Pericardium fibroblast (primary cell): ENCODE data around the gene CBLN3. TPM values are rescaled to one million over a fixed set of nuclear protein-coding genes. Genes with fewer than 3 reads are reported as not detected.

Source experiments
- total RNA-seq: library from RNA; depleted of rRNA; stranded (reverse); fragments of >200 nt; gene quantifications from 2 replicates; pipeline ENCODE4 v1.2.3, GENCODE V29; 2015

Gene CBLN3
- total RNA-seq, result 3.1 and 6.9 TPM in 2 replicates

GRCh38 chr14:24429395-24430142, at the start of gene CBLN3, which contains the start of gene KHNYN:
TSS of gene CBLN3 (minus strand) at chr14:24429668. CDS start at chr14:24429054, 614 bp downstream.
TSS of gene KHNYN (plus strand) at chr14:24429954. CDS start at chr14:24430731, 777 bp downstream.

DNA sequence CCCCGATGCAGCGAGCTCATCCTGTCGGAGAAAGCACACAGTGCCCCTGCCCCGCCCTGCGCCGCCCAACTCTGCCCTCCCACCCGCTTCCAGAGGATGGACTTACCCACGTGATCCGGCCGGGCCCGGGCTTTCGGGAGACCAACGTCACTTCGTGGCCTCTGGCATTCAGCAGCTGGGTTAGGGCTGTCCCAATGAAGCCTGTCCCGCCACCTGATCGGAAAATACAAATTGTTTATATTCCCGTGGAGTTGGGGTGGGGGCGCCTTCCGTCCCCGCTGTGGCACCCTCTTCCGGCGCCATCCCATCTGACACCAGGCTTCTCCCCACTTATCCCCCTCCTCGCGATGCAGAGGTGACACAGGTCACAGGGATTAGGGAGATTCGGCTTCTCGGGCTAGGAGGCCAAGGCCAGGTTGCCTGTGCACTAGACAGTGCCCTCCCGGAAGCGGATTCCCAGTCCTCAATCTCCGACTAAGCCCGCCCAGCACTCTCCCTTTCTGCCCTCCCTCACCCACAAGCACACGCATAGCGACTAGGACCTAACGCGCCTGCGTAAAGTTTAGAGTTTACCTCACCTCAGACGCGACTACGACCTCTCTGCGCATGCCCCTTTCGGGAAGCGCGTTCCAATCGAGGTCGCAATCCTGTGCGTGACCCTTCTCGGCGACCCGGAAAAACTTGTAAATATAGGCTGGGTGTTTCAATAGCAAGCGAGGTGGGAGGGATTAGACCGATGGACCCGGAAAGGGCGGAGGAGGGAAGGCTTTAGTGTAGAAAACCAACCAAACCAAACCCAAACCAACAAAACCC, 13.0 kb upstream of the CBLN3 start, which contains the start of gene SDR39U1:
Gene SDR39U1, minus strand, starts transcription at position 537 of the 813 bp plus-strand sequence. Its CDS starts 7 bp downstream, at position 530.

DNA sequence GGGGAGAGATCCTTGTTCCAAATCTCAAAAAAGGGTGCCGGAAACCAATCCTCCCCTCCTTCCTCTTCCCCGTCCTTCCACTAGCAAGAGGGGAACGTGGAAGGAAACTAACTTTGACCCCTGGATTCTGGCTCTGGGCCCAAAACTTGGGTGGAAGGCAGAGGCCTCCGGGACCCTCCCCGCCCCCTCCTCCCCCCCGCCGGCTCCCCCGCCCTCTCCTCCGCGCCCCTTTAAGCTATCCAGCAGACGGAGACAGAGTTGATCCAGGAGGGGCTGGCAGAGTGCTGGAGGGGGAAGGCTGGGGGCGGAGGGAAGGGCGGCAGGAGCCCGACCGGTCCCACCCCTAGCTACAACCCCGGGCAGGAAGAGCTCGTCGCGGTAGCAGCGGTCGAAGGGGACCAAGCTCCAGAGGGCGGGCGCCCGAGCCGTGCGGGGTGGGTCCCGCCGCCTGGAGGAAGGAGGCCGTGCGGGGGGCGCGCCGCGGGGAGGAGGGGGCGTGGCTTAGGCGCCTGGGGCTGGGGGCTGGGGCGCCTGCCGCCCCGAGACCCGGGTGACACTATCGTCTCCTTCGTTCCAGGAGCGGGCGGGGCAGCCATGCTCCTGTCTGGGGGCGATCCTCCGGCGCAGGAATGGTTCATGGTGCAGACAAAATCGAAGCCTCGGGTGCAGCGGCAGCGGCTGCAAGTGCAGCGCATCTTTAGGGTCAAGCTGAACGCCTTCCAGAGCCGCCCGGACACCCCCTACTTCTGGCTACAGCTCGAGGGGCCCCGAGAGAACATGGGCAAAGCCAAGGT, 30.6 kb downstream of the CBLN3 start, which contains the start of gene NYNRIN:
Gene NYNRIN, plus strand, starts transcription at position 351 of the 794 bp plus-strand sequence. Its CDS starts 244 bp downstream, at position 595.

Other genes with a start within 250 kb of the CBLN3 start
- 23.9 and 28.9 TPM in 2 replicates for gene IPO4, start 240.9 kb downstream of the CBLN3 start, total RNA-seq
- 54.7 and 58.8 TPM in 2 replicates for gene TM9SF1, start 234.2 kb downstream of the CBLN3 start, total RNA-seq
- not detected in 2 replicates for gene TSSK4, start 224.0 kb downstream of the CBLN3 start, total RNA-seq
- 30.9 and 31.7 TPM in 2 replicates for gene CHMP4A, start 216.2 kb downstream of the CBLN3 start, total RNA-seq
- gene MDP1, start 213.6 kb downstream of the CBLN3 start, total RNA-seq, result 16.2 and 17.8 TPM in 2 replicates
- gene NEDD8, start 197.3 kb downstream of the CBLN3 start, total RNA-seq, result 140 and 180 TPM in 2 replicates
- gene GMPR2, start 196.7 kb downstream of the CBLN3 start, total RNA-seq, result 30.3 and 55.7 TPM in 2 replicates
- 48.6 and 58.6 TPM in 2 replicates for gene TINF2, start 187.0 kb downstream of the CBLN3 start, total RNA-seq
- 1.0 and 7.9 TPM in 2 replicates for gene TGM1, start 166.5 kb downstream of the CBLN3 start, total RNA-seq
- gene RABGGTA, start 158.1 kb downstream of the CBLN3 start, total RNA-seq, result 23.0 and 27.1 TPM in 2 replicates
- gene DHRS1, start 129.9 kb downstream of the CBLN3 start, total RNA-seq, result 6.9 and 26.3 TPM in 2 replicates
- gene NOP9, start 129.8 kb downstream of the CBLN3 start, total RNA-seq, result 10.9 and 11.0 TPM in 2 replicates
- gene CIDEB, start 121.7 kb downstream of the CBLN3 start, total RNA-seq, result 1.0 and 1.2 TPM in 2 replicates
- 1.5 and 6.7 TPM in 2 replicates for gene LTB4R2, start 119.5 kb downstream of the CBLN3 start, total RNA-seq
- 2.1 and 4.5 TPM in 2 replicates for gene LTB4R, start 118.2 kb downstream of the CBLN3 start, total RNA-seq
- gene ADCY4, start 94.6 kb downstream of the CBLN3 start, total RNA-seq, result 0.26 and 2.1 TPM in 2 replicates
- 0.35 and 0.51 TPM in 2 replicates for gene RIPK3, start 89.7 kb downstream of the CBLN3 start, total RNA-seq
- 59.5 and 83.0 TPM in 2 replicates for gene NFATC4, start 61.5 kb downstream of the CBLN3 start, total RNA-seq
- 24.0 and 31.4 TPM in 2 replicates for gene NYNRIN, start 30.7 kb downstream of the CBLN3 start, total RNA-seq
- 35.0 and 37.8 TPM in 2 replicates for gene KHNYN, start 286 bp upstream of the CBLN3 start, total RNA-seq
- gene SDR39U1, start 13.1 kb upstream of the CBLN3 start, total RNA-seq, result 14.7 and 15.6 TPM in 2 replicates
- gene CMA1, start 78.6 kb upstream of the CBLN3 start, total RNA-seq, result not detected in 2 replicates
- not detected in 2 replicates for gene CTSG, start 146.6 kb upstream of the CBLN3 start, total RNA-seq
- gene GZMH, start 180.0 kb upstream of the CBLN3 start, total RNA-seq, result not detected in 2 replicates
- not detected in 2 replicates for gene GZMB, start 204.5 kb upstream of the CBLN3 start, total RNA-seq